Right renal pelvis (tissue), 4 donors: ENCODE results near the gene PITPNM3. TPM values are rescaled to one million over a fixed set of nuclear protein-coding genes. Genes with fewer than 3 reads are reported as not detected.

Experiments
- DNase-seq, 4 donors: peaks; one replicate each; pipeline ENCODE4 v3.0.0-alpha.2; 2013; ENCODE audit warnings: low read depth in 4 of 4, low spot score in 3 of 4, missing footprints in 1 of 4
- polyA plus RNA-seq, 4 donors: library from polyadenylated mRNA; unstranded; fragments of 120-200 nt; gene quantifications; one replicate each; pipeline ENCODE4 v1.2.1, GENCODE V29; 2013; ENCODE audit not compliant: insufficient read length in 4 of 4

PITPNM3 gene
- polyA plus RNA-seq, 4 donors, result 8.0 to 11.2 (median 9.1) TPM

DNA sequence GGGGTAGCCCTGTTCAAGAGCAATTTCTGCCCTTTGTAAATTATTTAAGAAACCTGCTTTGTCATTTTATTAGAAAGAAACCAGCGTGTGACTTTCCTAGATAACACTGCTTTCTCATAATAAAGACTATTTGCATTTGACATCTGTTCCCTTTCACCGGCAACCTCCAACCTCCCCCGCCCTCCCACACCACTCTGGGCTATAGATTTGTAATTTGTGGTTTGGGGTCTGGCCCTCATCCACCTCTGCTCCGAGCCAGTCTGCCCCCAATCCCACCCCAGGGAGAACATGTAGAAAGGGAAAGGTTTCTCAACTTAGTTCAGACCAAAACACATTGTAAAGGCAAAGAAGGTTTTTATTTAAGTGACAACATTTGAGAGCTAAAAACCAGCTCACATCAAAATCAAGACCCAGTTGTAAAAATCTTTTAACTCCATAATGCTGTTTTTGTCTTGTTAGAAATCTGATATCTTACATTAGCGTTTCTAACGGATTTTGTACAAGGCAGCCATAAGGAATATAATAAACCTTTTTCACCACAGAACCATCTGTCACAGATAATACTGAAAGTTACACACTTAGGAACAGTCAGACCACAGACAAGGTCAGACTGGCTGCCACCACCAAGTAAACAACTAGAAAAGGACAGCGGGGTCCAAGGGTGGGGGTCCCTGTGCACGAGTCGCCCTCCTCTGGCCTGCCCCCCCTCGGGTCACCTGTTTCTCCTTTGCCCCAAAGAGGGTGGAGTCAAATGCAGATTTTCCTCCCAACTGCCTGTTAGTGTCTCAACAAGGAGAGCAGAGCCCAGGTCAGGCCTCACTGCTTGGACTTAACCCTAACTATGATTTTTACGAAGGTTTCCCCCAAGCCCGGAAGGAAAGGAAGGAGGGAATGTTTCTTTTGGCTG is 105.2 kb downstream of the PITPNM3 start:
- no peak for DNase-seq

DNA sequence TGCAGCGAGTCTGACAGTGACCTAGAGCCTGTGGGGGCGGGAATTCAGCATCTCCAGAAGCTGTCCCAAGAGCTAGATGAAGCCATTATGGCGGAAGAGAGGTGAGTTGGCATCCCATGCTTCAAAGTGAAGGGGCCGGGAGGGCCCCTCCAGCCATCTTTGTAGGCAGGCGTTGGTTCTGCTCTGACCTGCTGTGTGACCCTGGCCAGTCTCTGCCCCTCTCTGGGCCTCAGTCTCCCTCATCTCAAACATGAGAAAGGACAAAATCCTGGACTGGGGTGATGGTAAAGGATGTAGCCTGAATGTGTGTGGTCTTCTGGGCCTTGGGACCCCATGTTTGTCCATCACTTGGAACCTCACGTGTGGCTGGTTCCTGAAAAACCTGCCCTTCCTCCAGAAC is 107.0 kb downstream of the PITPNM3 start:
- no peak for DNase-seq

DNA sequence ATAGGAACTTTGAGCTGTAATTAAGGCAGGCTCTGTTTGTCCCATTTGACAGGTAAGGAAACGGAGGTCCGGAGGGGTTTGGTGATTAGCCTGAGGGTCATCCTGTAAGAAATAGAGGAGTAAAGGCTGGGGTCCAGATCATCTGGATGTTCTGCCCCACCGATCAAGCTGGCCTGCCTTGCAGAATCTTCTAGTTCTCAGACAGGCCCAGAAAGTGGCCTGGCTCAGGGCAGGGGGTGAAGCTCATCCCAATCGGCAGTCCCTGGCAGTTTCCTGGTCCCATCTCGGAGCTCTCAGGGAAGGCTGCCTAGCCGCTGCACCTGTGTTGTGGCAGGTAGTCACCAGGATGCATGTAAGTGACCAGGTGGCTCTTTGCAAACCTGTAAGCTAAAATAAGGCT is 107.9 kb downstream of the PITPNM3 start:
- no peak for DNase-seq

DNA sequence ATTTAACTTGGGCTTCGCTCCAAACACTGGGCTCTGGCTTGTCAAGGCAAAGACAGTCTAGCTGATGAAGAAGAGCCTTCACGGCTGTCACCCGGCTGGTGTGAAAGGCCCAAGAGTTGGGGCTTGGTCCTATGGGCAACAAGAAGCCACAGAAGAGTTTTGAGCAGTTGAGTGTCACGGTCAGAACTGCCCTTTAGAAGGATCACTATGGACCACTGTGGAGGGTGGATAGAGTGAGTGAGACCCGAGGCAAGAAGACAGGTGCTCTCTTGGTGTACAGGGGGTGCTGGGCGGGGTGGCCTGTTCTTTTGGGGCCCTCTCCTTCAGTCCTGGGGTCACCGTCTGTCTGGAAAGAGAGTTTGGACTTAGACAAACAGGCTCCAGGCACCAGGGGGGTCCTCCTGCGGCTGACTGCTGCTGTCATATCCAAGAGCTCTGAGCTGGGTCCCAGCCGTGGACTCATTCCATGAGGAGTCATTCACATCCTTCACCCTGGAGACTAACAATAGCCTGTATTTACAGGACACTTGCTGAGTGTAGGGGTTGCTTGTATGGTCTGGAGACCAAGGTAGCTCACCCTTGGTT is 109.7 kb downstream of the PITPNM3 start:
- DNase-seq, result no peak

DNA sequence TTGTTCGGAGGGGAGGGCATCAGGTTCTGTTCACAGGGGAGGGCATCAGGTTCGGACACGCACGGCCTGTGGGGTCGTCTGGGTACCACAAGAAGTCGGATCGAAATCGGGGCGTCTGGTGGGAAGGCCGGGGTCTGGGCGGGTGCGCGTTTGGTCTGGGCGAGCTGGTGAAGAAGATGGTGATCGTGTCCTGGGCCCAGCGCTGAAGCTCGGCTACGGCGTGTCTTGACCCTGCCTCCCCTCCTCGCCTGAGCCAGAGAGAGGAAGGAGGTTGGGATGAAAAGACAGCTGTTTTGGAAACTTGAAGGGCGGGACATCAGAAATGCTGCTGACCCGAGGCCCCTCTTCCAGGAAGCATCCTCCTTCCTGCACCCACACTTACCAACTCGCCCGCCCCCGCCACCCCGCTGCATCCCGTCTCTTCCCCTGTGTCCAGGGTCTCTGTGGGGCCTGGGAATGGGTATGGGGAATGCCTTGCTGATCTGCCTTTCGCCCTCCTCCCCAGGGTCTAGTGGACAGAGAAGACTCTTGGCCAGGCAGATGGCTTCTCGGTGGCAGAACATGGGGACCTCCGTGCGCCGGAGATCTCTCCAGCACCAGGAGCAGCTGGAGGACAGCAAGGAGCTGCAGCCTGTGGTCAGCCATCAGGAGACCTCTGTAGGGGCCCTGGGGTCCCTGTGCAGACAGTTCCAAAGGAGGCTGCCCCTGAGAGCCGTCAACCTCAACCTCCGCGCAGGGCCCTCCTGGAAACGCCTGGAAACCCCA is 111.6 kb downstream of the PITPNM3 start:
- no peak for DNase-seq

DNA sequence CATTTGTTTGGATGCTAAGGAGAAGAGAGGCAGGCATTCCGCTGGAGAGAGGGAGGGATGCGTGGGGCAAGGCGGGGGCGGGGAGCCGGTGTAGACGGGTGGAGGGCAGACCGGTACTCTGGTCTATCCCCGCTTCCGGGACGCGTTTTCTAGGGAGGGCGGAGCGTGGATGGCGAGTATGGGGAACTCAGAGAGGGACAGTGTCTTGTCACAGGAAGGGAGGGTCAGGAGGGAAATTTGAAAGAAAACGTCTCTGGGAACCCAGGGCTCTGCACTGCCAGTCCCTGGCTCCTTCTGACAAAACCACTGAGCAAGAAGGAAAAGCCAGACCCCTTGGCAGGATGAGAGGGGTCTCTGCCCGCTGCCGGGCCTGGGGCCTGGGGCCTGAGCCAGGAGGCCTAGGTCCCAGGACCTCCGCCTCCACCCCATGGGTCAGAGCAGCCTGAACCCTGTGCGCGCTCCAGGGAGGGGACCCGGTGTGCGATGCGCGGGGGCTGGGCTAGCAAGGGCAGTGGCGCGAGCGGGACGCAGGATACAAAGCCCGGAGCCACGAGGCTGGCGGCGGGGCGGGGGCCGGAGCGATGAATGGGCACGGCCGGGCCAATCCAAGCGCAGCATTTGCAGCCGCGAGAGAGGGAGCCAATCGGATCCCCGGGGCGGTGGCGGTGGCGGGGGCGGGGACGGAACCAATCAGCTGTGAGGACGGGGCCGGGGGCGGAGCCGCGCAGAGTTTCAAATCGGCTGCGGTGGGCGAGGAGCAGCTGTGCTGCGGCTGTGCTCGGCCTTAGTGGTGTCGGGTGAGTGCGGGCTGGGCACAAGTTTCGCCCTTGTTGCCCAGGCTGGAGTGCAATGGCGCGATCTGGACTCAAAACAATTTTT is 112.4 kb downstream of the PITPNM3 start, which contains the start of gene PIMREG:
Gene PIMREG (plus strand): TSS at position 764 of the 879 bp plus-strand sequence. CDS start 656 bp downstream, outside the sequence.
- DNase-seq, result peak; percentile 83 to 93 (median 89)

DNA sequence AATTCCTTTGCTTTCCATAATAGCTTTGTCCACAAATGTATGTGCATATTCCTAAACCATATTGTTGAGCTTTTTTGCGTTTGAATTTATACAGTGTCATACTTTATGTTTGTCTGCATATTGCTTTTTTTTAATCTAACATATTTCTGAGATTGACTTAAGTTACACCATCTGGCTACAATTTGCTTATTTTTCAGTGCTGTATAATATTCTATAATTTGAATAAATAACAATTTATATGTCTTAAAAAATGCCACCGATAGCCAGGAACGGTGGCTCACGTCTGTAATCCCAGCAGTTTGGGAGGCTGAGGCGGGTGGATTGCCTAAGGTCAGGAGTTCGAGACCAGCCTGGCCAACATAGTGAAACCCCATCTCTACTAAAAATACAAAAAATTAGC is 113.6 kb downstream of the PITPNM3 start:
- DNase-seq, result no peak

DNA sequence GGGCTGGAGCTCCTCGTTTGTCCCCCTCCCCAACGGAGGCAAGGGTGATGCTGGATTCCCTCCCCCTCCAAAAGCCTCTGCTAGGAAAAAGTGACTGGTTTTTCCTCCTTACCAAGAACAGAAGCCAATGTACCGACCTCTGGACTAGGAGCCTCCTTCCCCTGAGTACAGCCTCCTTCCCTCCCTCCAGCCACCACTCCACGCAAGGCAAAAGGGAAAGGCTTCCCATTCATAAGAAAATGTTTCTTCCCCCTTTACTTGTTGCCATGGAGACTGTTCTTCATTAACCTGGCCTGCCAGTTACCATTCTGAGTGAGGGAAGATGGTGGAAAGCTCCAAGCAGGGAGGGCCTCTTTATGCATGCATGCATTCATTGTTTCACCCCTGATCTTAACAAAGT is 116.4 kb downstream of the PITPNM3 start:
- DNase-seq, result peak in 1 of 4 donors; percentile 30

DNA sequence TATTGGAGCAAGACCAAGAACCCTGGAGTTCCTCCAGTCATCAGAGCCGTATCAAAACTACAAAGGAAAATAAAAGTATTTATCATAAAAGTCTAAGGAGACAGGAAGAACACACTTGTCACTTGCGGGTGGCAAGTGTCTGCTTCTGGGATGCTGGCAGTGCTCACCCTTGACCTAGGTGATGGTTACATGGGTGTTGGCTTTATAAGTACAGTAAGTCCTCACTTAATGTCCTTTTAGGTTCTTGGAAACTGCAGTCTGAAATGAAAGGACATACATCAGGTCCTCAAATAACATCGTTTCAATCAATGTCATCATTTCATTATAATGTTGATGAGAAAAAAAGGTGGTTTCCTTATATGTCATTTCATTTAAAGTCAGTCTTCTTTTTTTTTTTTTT is 118.4 kb downstream of the PITPNM3 start:
- DNase-seq, result no peak

DNA sequence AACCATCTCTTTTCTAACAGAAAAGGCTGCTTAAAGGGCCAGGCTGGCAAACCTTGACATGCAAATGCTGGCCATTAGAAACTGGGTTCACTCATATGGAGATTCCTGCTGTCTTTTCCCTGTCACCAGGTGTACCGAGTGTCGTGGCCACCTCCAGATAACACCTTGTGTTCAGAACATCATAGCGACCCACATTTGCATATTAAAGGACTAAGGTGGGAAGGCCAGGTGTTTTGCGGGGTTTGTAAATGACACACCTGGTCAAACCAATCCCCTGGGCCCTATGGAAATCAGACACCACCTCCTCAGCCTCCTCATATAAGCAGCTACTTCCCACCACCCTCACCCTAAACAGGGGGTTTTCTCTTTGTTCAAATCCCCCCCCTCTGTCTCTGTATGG is 118.9 kb downstream of the PITPNM3 start:
- no peak for DNase-seq

DNA sequence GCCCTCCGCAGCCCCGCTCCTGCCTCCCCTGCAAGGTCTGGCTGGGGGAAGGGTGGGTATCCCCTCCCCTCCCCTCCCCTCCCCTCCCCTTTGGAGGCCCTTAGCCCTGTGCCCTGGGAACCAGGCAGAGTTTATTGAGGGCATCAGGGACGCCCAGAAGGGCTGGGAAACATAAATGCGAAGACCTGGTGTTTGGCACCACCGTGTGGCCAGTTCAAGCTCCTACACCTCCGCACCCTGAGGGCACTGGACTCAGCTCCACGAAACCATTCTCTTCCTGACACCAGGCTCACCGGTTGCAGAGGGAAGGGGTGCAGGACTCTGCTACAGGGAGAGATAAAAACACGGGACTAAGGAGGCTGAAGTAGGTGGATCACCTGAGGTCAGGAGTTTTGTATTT is 120.4 kb downstream of the PITPNM3 start:
- no peak for DNase-seq

DNA sequence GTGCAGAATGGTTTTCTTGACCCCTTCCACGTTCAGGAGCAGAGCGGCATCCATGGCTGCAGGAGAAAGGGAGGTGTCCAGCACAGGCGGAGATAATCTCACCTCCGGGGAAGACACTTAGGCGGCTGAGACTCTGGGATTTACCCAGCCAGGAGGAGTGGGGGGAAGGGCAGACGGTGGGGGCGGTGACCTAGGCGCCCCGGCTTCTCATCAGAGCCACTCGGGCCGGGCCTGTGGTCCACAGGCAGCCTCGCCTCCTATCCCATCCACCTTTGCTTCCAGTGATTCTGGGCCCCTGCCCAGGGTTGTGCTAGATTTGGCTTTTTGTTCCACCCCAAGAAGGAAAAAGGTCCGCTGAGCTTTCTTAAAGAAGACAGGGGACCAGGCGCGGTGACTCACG is 121.3 kb downstream of the PITPNM3 start, which contains the start of gene AIPL1:
Gene AIPL1 (minus strand): TSS at position 71 of the 400 bp plus-strand sequence. CDS start 17 bp downstream, at position 54.
- no peak for DNase-seq

DNA sequence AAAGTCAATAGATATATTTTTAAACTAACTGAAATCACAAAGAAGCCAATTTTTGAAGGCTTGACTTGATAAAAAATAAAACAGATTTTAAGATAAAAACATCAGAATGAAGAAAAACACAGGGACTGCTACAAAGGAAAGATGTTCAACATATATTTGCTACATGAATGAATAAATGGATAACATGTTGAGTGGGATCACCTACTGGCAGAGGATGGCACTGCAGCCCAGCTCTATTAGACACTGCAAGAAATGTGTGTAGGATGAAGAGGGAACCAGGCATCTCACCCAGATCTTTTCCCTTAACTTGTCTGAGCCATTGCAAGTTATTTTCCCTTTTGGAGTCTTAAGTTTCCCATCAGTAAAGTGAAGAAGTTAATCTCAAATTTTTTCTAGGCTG is 125.6 kb downstream of the PITPNM3 start:
- no peak for DNase-seq

DNA sequence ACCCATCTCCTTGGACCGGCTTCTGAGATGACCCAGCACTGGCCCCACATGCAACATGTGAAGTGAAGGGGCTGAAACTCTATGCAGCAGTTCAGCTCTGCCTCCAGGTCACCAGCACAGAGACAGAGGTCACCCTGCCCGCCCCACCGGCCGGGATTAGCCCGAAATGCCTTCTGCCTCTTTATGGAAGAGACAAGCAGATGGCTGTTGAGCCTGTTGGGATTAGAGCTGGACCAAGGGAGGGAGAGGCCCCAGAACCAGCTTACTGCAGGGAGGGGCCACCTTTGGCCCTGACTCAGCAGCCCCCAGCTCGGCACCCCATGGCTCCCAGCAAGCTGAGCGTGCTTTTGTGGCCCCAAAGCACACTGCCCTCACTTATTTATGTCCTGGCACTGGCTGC is 127.1 kb downstream of the PITPNM3 start:
- no peak for DNase-seq

DNA sequence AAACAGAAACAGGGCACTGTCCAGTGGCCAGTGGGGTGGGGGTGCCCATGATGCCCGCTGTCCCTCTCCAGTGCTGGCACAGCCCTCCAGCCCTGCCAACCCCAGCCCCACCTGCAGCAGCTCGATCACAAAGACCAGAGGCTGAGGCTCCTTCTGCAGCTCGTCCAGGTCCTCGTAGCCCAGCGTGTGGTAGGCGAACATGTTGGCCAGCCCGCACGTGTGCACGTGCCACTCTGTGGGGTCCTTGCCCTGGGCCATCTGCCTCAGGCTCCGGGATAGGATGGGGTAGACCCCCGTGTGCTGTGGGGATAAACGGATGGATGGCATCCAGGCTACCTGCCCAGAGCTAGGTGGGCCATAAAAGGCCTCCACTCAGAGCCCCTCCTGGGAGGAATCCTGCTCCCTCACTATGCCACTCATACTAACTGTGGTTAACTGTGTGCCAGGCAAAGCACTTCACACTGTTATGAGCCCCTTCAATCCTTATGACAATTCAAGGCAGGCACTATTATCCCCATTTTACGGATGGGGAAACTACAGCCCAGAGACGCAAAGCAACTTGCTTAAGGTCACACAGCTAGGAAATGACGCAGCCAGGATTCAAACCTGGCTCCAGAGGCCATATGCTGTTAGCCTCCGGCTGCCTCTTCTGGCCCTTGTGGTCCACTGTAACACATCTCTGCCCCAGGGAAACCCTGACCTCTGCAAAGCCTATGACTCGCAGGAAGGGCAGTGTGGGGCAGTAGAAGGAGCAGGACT is 128.0 kb downstream of the PITPNM3 start:
- DNase-seq, result no peak

DNA sequence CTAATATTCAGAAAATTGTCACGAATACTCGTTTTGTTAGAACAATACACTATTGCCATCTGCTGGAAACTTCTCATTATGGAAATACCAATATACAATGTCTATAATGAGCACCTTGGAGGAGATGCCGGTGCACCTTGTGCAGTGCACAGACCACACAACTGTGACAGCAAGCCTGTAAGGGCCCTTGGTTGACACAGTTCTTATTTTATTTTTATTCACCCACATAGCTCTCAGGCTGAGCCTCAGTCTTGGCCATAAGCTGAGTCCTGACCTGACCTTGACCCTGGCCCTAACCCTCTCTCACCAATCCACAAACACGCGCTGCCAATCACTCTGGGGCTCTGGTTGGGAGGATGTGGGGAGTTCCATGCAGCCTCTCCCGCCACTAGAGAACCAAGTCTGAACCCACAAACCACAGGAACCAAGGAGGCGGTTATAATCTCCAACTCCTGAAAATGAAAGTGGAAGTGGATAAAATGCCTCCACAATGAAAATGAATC is 129.0 kb downstream of the PITPNM3 start:
- DNase-seq, result no peak

DNA sequence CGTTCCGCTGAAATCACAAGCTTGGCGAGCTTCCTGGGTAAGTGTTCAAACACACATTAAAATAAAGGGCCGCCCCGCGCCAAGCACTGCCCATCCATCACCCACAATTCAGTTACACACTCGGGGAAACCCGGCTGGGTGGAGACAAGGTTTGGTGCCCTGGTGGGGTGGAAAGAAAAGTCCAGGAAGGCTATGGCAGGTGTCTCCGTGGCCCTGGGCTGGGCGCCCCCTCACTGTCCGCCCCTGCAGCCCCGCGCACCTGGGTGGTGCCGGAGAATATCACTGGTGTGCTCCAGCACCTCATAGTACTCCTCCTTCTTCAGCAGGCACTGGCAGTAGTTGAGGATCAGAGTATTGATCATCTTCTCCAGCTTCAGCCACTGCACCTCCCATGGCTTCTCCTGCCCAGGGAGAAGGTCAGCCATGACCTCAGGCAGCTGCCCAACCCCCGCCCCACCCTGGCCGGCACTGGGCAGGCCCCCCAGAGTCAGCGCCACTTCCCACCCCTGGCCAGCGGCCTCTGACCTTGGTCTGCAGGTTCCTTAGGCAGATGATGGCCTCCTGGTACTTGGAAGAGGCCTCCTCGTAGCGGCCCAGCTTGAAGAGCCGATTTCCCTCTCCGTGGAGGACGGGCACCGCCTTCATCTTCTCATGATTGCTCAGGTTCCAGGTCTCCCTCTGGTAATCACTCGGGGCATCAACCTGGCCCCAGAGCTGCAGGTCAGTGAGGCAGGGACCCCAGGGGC is 129.8 kb downstream of the PITPNM3 start:
- no peak for DNase-seq

DNA sequence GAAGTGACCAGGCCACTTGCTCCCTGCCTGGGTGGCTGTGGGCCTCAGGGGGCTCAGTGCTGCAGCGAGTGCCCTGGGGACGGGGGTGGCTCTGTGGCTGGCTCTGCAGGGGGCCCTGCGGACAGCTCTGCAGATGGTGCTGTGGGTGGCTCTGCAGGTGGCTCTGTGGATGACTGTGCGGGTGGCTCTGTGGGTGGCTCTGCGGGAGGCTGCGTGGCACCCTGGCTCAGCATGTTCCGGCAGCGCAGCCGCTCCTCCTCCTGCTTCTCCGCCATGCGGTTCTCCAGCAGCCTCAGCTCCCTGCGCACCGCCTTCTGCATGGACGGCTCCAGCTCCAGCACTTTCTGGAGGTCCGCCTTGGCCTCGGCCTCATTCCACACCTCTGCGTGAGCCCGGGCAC is 130.9 kb downstream of the PITPNM3 start:
- no peak for DNase-seq

DNA sequence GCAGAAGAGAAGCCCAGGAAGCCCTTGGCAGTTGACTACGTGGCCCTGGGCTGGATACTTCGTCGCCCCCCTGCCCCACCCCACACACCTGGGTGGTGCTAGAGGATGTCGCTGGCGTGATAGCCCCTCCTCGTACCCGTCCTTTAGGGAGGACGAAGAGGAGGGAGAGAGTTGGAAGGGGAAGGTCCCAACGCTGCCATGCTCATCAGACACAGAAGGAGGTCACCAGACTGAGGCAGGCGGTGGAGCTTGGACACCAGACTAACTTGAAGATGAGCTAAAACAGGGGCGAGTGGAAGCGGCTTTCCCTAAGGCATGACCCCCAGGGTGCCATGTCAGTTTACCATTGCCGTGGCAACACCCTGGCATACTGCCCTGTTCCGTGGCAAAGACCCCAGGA is 132.4 kb downstream of the PITPNM3 start:
- DNase-seq, result no peak
